Uterus (tissue), 4 donors: Measurements from ENCODE around the gene OR51V1. TPM values are rescaled to one million over a fixed set of nuclear protein-coding genes. Genes with fewer than 3 reads are reported as not detected.
"Not testable (repeated sequence)": the region's sequence is repeated elsewhere in the genome, so short reads cannot be mapped to it uniquely, and the experiment has no call there.

Source experiments
- DNase-seq, 2 donors: peaks; one replicate each; pipeline ENCODE4 v3.0.0-alpha.2; 2019 to 2020
- H3K27ac ChIP-seq, 2 donors: fragments of 200-600 bp; sonication (generic); 1 replicate in 1 of 2; 2 replicates in 1 of 2; pipeline ENCODE4 v1.5.1; 2016 to 2018
- H3K27me3 ChIP-seq, 2 donors: fragments of 200-600 bp; sonication (generic); one replicate each; pipeline ENCODE4 v1.5.1; 2018 to 2019; ENCODE audit warnings: control low read depth in 1 of 2
- H3K36me3 ChIP-seq, 2 donors: fragments of 200-600 bp; sonication (generic); one replicate each; pipeline ENCODE4 v1.5.1; 2019; ENCODE audit warnings: control low read depth in 1 of 2
- H3K4me1 ChIP-seq, 2 donors: fragments of 200-600 bp; sonication (generic); one replicate each; pipeline ENCODE4 v1.5.1; 2018 to 2019; ENCODE audit warnings: control low read depth in 1 of 2
- H3K4me3 ChIP-seq, 2 donors: fragments of 200-600 bp; sonication (generic); 1 replicate in 1 of 2; 2 replicates in 1 of 2; pipeline ENCODE4 v1.5.1; 2018 to 2019; ENCODE audit warnings: mild to moderate bottlenecking in 1 of 2
- H3K9me3 ChIP-seq, 2 donors: fragments of 200-600 bp; sonication (generic); one replicate each; pipeline ENCODE4 v1.5.1; 2019; ENCODE audit warnings: control low read depth in 1 of 2
- POLR2A ChIP-seq, 2 donors: fragments of 450-650 bp; IDR thresholded peaks; one replicate each; pipeline ENCODE4 v1.6.1; 2016; ENCODE audit warnings: antibody characterized with exemption in 2 of 2, mild to moderate bottlenecking in 1 of 2, moderate library complexity in 1 of 2
- intact Hi-C: fragments of 100-400 bp; cut with DNase I; formaldehyde crosslinking; loops from one replicate; pipeline ENCODE4 v1.15.1; 2023; ENCODE audit warnings: low total_unique reads
- total RNA-seq, 4 donors: library from RNA; depleted of rRNA in 3 of 4; stranded (reverse); fragments of >200 nt in 3 of 4; gene quantifications; one replicate each; pipeline versions ENCODE4 v1.1.0 to v1.2.4, GENCODE V29; 2014 to 2023
- TF ChIP-seq, protein P1 (sequence below), 4 experiments: fragments of 200-600 bp in 2 of 4; fragments of 450-650 bp in 2 of 4; sonication (generic) in 2 of 4; IDR thresholded peaks; one replicate each; pipeline ENCODE4 v1.5.1; 2016 to 2019; ENCODE audit warnings: antibody characterized with exemption in 4 of 4, mild to moderate bottlenecking in 2 of 4, moderate library complexity in 1 of 4
- donor health status: DM: yes; HTN: yes; CAD: no.

OR51V1 gene
- total RNA-seq, 4 donors from 2014 or later: not detected

DNA sequence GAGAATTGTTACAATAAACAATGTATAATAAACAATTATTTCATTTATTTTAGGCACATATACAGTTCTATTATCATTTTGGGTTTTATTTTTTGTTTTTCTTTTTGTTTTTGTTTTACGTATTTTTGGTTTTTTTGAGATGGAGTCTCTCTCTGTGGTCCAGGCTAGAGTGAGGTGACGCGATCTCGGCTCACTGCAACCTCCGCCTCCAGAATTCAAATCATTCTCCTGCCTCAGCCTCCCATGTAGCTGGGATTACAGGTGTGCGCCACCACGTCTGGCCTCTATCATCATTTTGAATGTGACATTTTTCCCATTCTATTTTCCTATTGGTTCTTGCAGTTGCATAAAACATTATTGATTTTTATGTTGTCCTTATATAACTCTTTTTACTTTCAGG, 25.5 kb downstream of the OR51V1 start:
- intact Hi-C loops: no loop called here
- no peak for TF ChIP-seq POLR2A (IDR thresholded peaks at IDR 0.05)
- TF ChIP-seq, protein P1, sequence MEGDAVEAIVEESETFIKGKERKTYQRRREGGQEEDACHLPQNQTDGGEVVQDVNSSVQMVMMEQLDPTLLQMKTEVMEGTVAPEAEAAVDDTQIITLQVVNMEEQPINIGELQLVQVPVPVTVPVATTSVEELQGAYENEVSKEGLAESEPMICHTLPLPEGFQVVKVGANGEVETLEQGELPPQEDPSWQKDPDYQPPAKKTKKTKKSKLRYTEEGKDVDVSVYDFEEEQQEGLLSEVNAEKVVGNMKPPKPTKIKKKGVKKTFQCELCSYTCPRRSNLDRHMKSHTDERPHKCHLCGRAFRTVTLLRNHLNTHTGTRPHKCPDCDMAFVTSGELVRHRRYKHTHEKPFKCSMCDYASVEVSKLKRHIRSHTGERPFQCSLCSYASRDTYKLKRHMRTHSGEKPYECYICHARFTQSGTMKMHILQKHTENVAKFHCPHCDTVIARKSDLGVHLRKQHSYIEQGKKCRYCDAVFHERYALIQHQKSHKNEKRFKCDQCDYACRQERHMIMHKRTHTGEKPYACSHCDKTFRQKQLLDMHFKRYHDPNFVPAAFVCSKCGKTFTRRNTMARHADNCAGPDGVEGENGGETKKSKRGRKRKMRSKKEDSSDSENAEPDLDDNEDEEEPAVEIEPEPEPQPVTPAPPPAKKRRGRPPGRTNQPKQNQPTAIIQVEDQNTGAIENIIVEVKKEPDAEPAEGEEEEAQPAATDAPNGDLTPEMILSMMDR (IDR thresholded peaks at IDR 0.05): no peak
- Histone ChIP-seq H3K4me3 (no peak overlapping the region), H3K9me3 (no peaks in the 10 kb centered on the region), H3K27me3 (no peaks in the 10 kb centered on the region), H3K27ac (no peak overlapping the region), H3K36me3 (no peaks in the 10 kb centered on the region), H3K4me1 (no peaks in the 10 kb centered on the region)
- DNase-seq: no peak

DNA sequence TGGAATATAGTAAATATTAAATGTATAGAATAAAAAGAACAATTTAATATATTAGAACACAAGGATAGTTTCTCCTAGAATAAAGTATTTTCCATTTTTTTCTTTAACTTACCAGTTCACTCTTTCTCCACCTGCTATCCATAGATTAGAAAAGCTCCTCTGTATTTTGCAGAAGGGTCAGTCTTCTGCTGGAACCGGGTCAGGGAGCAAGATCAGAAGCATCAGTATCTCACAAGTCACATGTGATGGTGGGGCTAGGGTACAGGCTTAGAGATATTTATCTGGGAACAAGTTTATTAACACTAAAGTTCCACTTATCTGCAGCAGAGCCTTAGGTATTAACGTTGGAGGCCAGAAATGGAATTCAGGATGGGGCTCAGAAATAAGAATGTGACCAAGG, 28.6 kb downstream of the OR51V1 start:
- intact Hi-C loops: no loop called here
- no peaks in the 10 kb centered on the region for H3K9me3 ChIP-seq
- no peaks in the 10 kb centered on the region for H3K4me1 ChIP-seq
- TF ChIP-seq, protein P1 (IDR thresholded peaks at IDR 0.05): no peak
- TF ChIP-seq POLR2A (IDR thresholded peaks at IDR 0.05): no peak
- H3K27me3 ChIP-seq: no peaks in the 10 kb centered on the region
- H3K36me3 ChIP-seq: no peaks in the 10 kb centered on the region
- no peak overlapping the region for H3K27ac ChIP-seq
- H3K4me3 ChIP-seq: no peak overlapping the region
- DNase-seq: no peak

- H3K9me3 ChIP-seq, H3K4me3 ChIP-seq, intact Hi-C loops, H3K27ac ChIP-seq, H3K4me1 ChIP-seq, H3K27me3 ChIP-seq, H3K36me3 ChIP-seq, DNase-seq: not testable (repeated sequence)
Observed at GRCh38 chr11:5165898-5166297, 34.6 kb downstream of the OR51V1 start.

GRCh38 chr11:5164807-5165206, 35.7 kb downstream of the OR51V1 start:
- H3K4me3 ChIP-seq, intact Hi-C loops, H3K4me1 ChIP-seq, H3K27ac ChIP-seq, DNase-seq, H3K36me3 ChIP-seq, H3K27me3 ChIP-seq, H3K9me3 ChIP-seq: not testable (repeated sequence)

DNA sequence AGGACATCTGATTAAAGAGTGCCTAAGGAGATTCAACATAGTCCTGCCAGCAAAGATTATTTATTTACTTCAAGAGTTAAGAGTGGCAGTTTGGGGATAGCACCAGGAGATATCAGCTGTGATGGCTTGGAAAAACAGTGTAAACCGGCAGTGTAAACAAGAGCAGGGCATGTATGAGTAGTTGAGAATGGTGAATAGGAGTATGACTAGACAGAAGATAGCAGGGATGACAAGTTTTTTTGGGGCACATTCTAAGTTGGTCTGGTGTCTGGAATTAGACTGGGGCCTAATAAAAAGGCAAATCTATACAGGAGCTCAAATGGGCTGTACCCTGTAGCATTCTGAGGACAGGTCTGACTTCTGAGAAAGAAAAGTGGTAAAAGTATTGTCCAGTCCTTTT, 39.4 kb downstream of the OR51V1 start:
- H3K4me3 ChIP-seq, H3K9me3 ChIP-seq, H3K27ac ChIP-seq, H3K27me3 ChIP-seq, intact Hi-C loops, H3K4me1 ChIP-seq, DNase-seq, H3K36me3 ChIP-seq: not testable (repeated sequence)

DNA sequence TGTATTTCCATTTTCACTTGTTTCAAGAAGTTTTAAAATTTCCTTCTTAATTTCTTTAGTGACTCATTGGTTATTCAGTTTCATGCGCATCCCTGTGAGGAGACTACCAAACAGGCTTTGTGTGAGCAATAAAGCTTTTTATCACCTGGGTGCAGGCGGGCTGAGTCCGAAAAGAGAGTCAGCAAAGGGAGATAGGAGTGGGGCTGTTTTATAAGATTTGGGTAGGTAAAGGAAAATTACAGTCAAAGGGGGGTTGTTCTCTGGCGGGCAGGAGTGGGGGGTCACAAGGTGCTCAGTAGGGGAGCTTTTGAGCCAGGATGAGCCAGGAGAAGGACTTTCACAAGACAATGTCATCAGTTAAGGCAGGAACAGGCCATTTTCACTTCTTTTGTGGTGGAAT, 40.3 kb downstream of the OR51V1 start:
- H3K4me3 ChIP-seq, H3K27ac ChIP-seq, H3K4me1 ChIP-seq, DNase-seq, intact Hi-C loops, H3K36me3 ChIP-seq, H3K9me3 ChIP-seq, H3K27me3 ChIP-seq: not testable (repeated sequence)

DNA sequence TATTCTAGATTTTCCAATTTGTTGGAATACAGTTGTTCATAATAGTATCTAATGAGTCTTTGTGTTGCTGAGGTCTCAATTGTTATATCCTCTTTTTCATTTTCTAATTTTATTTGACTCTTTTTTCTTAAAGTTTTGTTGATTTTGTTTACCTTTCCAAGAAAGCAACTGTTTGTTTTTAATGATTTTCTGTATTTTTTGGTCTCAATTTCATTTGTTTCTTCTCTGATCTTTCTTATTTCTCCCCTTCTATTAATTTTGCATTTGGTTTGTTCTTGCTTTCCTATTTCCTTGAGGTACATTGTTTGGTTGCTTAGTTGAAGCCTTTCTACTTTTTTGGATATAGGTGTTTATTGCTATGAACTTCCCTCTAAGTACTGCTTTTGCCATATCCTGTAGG, 40.7 kb downstream of the OR51V1 start:
- TF ChIP-seq, protein P1 (IDR thresholded peaks at IDR 0.05): no peak
- no peak for TF ChIP-seq POLR2A (IDR thresholded peaks at IDR 0.05)
- H3K4me1 ChIP-seq: no peaks in the 10 kb centered on the region
- no peak overlapping the region for H3K4me3 ChIP-seq
- no peaks in the 10 kb centered on the region for H3K36me3 ChIP-seq
- no peaks in the 10 kb centered on the region for H3K9me3 ChIP-seq
- DNase-seq: no peak
- H3K27ac ChIP-seq: no peak overlapping the region
- H3K27me3 ChIP-seq: no peaks in the 10 kb centered on the region
- intact Hi-C loops: no loop called here
